Stimulated activated CD8-positive, alpha-beta memory T cell treated with anti-CD3 and anti-CD28 coated beads, Interleukin-12 subunit alpha, Interleukin-12 subunit beta, amount 100 ng/mL, for 4 hours (primary cell): ENCODE results near the gene HCN2.
A peak's percentile ranks its signal among the peaks of the same experiment; 100 is the strongest.
"Not testable (repeated sequence)": the region's sequence is repeated elsewhere in the genome, so short reads cannot be mapped to it uniquely, and the experiment has no call there.

ENCODE experiments used
- DNase-seq: peaks from one replicate; pipeline ENCODE4 v3.0.0-alpha.2; 2020; ENCODE audit warnings: low read depth

The HCN2 gene

DNA sequence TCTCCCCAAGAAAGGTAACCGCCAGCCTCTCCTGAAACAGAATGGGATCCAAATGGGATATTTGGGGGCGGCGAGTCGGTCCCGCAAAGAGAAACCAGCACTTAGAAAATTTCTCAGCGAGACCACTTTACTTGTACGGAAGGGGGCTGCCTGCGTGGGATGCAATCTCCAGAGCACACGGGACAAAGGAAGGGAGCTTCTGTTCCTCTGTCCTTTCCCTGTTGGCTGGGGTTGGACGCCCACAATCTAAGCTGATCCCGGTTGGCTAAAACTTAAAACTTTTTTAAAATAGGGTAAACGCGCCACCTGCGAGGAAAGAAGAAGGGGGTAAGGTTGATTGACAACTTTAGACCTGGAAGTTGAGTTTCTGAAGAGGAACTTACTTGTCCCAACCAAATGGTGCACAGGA, 18.1 kb upstream of the HCN2 start:
- DNase-seq, result no peak

DNA sequence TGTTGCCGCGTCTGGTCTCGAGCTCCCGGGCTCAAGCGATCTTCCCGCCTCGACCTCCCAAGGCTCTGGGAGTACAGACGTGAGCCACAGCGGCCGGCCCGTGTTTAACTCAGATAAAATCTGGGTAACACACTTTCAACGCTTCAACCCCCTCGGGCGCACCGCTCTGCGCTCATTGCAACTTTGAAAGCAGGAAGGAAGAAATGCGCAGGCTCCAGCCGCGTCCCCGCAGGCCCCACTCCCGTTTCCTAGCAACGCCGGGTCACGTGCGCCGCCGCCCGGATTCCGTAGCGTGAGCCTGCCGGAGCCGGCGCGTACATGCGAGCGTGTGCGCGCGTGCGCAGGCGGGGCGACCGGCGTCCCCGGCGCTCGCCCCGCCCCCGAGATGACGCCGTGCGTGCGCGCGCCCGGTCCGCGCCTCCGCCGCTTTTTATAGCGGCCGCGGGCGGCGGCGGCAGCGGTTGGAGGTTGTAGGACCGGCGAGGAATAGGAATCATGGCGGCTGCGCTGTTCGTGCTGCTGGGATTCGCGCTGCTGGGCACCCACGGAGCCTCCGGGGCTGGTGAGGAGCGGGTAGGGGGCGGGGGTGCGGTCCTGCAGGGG, 17.4 kb upstream of the HCN2 start, which contains the start of gene BSG:
TSS of gene BSG (plus strand) at position 457 of the 603 bp plus-strand sequence. CDS start at position 496, 39 bp downstream.
- DNase-seq, result peak; percentile 98

DNA sequence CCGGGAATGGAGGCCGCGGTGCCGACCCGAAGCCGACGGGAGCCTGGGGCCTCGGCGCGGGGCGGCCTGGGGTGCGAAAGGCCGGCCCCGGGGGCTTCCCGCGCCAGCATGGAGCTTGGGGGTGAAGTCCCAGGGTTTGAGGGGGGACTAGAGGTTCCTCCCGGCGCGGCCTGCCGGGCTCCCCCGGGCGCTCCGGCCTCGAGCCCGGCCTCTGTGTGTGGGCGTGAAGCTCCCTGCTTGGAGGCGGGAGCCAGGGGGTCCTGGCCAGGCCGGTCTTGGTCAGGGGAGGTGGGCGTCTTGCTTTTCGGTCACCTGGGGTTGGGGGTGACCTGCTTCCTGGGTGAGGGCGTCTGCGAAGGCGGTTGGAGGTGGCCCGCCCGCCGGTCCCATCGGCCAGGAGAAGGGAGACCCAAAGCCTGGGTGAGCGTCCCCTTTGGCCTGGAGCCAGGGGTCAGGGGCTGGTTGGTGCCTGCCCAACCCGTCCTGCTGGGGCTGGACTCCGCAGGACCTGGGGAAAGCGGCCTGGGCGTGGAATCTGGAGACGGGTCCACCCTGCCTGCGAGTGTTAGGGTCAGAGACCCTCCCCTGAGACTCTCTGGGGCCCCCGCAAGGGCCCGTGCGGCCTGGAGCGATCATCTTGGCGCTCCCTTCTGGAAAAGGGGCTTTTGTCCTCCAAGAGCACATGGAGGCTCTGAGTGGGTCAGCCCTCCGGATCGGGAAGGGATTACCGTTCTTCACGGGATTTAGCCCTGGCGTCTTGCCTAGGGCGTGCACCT, 16.8 kb upstream of the HCN2 start:
- no peak for DNase-seq

DNA sequence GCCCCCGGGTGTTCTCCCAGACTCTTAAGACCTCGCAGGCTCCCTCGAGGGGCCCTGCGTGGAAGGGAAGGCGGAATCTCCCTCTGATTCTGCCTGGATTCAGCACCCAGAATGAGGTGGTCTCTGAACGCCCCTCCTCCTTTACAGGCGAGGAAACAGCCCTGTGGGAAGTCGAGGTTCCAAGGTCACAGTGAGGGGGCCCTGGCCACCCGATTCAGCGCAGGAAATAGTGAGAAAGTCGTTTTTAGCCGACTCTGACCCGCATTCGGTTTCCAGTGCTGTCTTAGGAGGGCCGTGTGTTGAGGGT, 16.2 kb upstream of the HCN2 start:
- no peak for DNase-seq

DNA sequence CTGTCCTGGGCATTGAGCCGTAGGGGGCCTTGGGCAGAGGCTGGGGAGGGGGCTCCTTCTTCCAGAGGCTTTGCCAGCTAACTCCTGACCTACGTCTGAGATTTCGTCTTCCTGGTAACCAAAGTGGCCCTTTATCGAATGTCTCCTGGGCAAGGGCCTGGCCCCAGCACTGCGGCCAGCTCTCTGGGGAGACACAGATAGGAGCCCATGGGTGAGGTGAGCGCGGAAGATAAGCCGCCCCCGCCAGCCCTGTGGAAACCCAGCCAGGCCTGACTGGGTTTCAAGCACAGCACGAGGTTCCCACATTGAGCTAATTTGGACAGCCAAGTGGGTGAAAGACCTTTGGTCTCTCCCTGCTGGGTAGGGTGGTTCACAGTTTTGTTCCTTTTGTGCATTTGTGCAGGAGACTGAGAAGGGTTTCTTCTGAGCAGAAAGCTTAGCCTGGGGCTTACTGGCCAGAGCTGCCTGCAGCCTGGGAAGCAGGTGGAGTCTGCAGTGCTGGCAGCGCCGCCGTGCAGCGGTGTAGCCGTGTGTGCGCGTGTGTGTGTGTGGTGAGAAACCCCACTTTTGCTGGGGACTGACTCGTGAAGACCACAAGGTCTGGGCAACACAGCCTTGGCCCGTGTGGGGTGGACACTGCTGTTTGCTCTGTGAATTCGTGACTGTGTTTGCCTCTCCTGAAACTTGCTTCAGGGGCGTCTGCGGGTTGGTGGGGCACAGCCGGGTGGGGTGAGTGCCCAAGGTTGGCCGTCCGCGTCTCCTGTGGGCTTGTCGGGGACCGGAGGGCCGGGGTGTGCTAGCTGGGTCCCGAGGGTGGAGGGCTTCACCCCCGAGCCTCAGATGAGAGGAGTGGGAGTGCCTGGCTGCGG, 14.8 kb upstream of the HCN2 start:
- no peak for DNase-seq

DNA sequence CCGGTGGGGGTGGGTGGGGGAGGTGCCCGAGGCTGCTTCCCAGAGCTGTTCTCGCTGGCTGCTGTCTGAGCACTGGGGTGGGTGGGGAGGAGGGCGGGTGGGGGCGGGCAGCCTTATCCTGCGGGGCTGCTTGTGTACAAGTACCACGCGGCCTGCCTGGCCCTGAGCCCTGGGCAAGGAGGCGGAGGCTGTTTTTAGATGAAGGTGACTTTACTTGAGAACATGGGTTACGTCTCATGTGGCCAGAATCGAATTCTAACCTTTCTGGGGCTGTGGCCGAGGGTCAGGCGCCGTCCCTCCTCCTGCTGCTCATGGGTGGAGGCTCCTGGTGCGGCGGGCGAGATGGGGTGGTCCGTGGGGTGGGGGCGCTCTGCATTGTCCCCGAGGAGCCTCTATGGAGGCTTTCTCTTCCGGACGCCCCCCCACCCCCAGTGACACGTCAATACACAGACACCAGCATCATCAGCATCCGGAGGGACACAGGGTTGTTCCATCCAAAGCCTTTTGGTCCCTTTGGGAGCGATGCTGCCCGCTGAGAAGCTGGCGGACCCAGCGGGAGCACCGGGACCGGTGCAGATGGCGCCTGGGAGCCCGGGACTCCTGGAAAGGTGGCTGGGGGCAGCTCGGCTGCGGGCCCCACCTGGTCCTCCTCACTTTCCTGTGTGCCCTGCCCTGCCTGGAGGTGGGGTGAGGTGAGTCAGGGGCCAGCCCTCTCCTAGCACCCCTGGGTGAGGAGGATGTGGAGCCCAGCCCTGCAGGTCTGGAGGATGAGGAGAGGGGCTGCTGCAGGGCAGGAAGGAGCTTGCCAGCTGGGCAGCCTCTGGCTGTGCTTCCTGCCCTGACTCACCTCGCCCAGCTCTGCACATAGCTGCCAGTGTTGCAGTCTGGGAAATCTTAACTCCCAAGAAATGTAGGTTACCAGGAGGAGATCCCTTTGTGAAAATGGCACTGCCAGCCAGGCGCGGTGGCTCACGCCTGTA, 13.9 kb upstream of the HCN2 start:
- DNase-seq, result no peak

DNA sequence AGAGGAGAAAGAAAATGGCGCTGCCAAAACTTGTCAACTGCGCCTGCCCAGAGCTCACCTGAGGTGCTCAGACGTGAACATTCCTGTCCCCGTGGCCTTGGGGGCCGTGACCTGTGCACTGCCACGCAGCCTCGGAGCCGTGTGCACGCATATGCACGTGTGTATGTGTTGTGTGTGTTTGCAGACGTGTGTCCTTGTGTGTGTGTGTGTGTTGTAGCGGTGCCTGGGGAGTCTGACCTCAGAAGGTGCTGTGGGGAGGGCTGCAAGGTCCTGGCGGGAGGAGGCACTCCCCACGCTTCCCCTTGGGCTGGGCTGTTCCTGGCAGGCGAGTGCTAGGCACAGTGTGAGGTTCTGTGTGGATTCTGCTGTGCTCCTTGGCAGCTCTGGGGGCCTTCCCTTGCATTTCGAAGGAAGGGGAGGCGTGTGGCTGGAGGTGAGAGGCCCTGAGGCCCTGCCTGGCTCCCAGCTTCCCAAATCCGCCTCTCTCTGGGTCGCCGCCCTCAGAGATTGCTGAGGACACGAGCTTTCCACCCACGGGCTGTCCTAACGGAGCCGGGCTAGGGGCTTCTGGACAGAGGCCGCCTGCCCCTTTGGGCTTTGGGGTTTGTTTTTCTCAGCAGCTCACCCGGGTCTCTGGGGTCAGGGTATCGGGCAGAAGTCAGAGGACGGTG, 12.8 kb upstream of the HCN2 start:
- no peak for DNase-seq

DNA sequence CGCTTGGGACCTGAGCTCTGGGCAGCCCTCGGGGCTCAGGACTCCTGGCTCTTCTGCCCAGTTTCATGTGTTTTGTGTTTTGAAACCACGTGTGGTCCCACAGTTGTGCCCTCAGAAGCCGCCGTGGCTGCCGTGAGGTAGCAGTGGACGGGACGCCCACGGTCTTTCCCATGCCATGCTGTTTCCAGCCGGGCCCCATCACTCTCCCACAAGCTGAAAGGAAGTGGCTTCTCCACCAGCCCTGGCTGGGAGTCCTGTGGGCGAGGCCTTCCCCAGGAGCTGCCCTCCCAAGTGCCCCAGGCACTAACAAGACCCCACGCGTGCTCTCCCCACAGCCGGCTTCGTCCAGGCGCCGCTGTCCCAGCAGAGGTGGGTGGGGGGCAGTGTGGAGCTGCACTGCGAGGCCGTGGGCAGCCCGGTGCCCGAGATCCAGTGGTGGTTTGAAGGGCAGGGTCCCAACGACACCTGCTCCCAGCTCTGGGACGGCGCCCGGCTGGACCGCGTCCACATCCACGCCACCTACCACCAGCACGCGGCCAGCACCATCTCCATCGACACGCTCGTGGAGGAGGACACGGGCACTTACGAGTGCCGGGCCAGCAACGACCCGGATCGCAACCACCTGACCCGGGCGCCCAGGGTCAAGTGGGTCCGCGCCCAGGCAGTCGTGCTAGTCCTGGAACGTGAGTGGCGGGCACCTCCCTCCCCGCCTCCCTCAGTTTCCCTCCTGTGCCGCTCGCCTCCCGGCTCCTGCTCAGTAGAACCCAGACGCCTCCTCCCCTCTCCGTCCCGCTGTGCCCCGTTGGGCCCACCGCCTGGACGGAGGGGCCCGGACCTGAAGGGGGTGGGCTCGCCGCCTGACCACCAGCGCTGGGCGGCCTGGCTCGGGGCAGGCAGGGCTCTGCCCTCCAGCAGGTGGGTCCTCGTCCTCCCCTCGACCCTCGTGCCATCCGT, 12.0 kb upstream of the HCN2 start:
- no peak for DNase-seq

DNA sequence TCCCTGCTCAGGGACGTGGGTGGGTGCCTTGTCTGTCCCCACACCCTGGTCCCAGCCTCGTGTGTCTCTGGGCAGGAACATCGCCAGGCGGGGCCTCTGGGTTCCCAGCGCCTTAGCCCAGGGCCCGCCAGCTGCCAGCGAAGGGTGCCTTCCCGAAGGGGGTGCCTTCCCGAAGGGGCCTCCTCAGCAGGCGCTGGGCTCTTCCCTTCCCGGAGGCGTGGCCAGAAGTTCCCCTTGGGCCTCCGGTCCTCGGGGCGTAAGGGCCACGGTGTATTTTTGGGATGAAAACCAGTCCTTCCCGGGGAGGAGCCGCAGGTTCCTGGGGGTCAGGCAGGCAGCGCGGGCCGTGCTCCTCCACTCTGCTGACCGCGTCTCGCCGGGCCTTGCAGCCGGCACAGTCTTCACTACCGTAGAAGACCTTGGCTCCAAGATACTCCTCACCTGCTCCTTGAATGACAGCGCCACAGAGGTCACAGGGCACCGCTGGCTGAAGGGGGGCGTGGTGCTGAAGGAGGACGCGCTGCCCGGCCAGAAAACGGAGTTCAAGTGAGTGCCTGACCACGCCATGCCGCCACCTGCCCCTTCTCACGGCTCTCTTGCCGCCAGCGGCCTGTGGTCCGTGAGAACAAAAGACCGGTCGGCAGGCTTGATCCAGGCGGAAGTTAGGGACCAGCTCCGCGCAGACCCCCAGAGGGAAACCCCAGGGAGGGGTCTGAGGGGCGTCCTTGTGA, 10.4 kb upstream of the HCN2 start:
- DNase-seq, result no peak

DNA sequence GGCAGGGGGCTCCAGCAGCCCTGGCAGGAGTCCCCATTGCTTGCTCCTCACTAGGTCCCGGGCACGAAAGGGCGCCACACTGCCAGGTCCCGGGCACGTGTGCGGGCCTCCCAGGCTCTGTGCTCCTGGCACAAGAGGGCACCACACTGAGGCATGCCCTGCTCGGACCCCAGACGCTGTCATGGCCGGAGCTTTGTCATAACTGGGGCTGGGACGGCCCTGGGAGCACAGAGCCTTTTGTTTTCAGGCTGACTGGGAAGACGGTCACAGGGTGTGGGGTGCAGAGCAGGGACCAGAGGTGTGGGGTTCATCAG, 9.9 kb upstream of the HCN2 start:
- DNase-seq, result no peak

DNA sequence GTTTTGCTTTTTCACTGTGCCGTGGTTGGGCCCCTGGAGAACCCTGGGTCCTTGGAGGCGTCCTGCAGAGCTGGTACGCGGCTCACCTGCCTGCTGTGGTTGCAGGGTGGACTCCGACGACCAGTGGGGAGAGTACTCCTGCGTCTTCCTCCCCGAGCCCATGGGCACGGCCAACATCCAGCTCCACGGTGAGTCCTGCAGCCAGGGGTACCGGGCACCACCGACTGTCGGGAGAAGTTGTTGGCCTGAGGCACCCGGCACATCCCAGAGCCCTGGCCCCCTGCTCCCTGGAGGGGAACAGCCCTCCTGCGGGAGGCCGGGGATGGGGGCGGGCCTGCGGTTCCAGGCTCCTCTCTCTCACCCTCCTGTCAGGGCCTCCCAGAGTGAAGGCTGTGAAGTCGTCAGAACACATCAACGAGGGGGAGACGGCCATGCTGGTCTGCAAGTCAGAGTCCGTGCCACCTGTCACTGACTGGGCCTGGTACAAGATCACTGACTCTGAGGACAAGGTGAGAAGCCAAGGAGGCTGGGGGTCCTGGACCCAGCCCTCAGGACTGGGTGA, 9.3 kb upstream of the HCN2 start:
- DNase-seq, result no peak

DNA sequence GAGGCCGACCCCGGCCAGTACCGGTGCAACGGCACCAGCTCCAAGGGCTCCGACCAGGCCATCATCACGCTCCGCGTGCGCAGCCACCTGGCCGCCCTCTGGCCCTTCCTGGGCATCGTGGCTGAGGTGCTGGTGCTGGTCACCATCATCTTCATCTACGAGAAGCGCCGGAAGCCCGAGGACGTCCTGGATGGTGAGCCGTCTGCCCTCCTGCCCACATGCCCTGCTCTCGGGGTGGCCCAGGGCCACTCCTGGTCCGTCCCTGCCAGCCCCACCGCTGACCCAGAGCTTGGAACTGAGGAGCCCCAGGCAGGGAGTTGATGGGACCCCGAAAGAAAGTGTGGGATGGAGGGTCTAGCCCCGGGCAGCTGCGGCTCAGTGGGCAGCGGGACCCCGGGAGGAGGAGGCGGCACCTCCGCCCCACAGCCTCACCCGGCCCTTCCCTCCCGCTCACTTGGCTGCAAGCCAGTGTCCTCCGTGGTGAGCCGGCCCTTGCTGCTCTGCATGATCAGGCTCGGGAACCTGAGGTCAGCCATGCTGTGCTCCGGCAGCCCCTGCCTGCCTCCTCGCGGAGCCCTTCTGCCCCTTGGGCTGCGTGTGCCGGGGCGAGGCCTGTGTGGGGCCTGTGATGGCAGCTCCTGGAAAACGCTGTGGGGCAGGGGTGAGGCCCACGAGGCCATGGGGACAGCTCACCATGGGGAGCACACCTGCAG, 8.1 kb upstream of the HCN2 start:
- DNase-seq, result no peak

DNA sequence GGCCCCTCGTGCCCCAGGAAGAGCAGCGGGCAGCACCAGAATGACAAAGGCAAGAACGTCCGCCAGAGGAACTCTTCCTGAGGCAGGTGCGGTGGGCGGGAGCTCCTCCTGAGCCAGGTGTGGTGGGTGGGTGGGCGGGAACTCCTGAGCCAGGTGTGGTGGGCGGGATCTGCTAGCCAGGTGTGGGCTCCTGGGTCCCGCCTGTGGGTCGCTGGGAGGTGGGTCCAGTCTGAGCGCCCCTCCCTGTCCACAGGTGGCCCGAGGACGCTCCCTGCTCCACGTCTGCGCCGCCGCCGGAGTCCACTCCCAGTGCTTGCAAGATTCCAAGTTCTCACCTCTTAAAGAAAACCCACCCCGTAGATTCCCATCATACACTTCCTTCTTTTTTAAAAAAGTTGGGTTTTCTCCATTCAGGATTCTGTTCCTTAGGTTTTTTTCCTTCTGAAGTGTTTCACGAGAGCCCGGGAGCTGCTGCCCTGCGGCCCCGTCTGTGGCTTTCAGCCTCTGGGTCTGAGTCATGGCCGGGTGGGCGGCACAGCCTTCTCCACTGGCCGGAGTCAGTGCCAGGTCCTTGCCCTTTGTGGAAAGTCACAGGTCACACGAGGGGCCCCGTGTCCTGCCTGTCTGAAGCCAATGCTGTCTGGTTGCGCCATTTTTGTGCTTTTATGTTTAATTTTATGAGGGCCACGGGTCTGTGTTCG, 7.0 kb upstream of the HCN2 start:
- no peak for DNase-seq

DNA sequence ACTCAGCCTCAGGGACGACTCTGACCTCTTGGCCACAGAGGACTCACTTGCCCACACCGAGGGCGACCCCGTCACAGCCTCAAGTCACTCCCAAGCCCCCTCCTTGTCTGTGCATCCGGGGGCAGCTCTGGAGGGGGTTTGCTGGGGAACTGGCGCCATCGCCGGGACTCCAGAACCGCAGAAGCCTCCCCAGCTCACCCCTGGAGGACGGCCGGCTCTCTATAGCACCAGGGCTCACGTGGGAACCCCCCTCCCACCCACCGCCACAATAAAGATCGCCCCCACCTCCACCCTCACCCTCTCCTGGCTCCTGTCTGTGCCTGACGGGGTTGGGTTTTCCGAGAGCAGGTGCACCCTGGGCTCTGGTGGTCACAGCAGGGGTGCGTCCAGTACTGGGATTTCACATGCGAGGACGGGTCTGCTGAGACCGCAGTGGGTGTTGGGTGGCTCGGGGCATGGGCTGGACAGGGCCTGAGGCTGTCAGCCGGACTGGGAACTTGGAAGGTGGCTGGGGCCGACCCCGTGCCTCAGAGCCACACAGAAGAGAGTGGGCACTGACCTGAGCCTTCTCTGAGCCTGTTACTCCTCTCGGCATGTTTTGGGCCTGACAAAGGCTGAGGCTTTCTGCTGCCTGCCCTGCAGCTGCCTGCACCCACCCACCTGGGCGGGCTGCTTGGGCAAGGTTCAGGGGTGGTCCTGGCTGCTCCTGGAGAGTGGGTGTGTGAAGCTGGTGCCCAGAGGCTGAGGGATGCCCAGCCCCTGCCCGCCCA, 6.3 kb upstream of the HCN2 start:
- DNase-seq, result no peak

DNA sequence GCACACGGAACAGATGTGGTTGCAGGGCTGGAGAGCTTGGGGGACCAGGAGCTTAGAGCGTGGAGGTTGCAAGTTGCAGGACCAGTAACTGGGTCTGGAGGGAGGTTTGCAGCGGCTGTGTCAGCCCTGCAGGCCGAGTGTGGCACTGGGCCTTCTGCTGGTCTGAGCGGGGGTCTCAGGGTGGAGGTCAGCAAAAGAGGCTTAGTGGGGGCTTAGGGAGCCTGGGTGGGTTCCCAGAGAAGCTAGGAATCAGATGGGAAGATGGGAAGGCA, 5.8 kb upstream of the HCN2 start:
- no peak for DNase-seq

DNA sequence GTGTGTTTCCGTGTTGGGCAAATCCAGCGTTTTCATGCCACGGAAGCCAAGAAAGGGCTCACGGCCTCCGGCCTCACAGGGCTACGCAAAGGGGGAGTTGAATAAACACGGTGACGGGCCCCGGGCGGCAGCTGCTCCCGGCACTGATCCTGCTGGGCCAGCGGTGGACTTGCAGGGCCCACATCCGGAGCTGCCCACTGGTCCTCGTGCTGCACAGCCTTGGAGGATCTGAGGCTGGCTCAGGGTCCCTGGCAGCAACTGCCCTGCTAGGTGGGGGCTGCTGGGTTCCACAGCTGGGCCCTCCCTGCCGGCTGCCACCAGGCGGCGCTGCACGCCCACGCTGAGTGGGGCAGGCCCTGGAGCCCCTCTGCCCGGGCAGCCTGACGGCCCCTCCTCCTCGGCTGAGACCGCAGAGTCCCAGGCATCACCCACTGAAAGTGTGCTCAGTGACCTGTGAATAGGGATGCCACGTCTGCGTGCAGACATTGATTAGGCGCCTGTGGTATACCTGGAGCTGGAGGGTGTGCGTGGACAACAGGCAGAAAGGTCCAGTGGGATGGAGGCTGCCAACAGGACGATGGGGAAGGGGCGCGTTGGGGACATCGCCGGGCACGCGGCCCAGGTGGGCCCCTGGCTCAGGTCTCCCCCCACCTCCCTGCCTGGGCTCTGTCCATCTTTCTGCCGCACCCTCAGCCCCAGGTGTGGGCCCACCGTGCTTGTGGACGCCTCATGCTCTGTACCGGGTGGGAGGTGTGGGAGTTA, 5.3 kb upstream of the HCN2 start:
- peak; percentile 38 for DNase-seq

DNA sequence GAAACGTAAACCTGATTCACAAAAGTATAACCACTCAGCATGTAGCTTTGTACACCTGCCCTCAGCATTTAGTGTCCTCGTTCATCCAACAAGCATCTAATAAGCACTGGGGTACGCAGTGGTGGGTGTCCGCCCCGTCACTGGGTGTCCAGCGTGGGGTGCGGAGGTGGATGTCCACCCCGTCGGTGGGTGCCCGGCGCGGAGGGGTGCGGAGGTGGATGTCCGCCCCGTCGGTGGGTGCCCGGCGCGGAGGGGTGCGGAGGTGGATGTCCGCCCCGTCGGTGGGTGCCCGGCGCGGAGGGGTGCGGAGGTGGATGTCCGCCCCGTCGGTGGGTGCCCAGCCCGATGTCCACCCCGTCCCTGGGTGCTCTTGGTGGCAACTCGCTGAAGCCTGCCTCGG, 4.5 kb upstream of the HCN2 start:
- DNase-seq, result not testable (repeated sequence)
